H1 (cell line): Measurements from ENCODE around the gene GBF1.

Experiments
- CBX8 ChIP-seq: fragments of 300-800, 300-1000 bp; sonication (generic); IDR thresholded peaks from 2 replicates; pipeline ENCODE4 v1.7.1; 2016; ENCODE audit warnings: low read depth, low read length, borderline replicate concordance
- CEBPB ChIP-seq: IDR thresholded peaks from 2 replicates; pipeline ENCODE4 v1.6.1; 2012; ENCODE audit warnings: low read depth, low read length
- CREB1 ChIP-seq: IDR thresholded peaks from 2 replicates; pipeline ENCODE4 v1.6.1; 2012; ENCODE audit warnings: inconsistent platforms
- CTCF ChIP-seq, 3 experiments: IDR thresholded peaks; 1 replicate in 2 of 3; 2 replicates in 1 of 3; pipeline versions ENCODE4 v1.5.1 to v1.6.1; 2011; ENCODE audit warnings: low read length in 3 of 3, mild to moderate bottlenecking in 3 of 3, inconsistent platforms in 2 of 3, low read depth in 1 of 3, moderate library complexity in 1 of 3; ENCODE audit not compliant: insufficient read depth in 1 of 3; ENCODE audit errors: control extremely low read depth in 1 of 3
- POLR2A ChIP-seq, 2 experiments: IDR thresholded peaks; 1 replicate in 1 of 2; 2 replicates in 1 of 2; pipeline ENCODE4 v1.6.1; 2011; ENCODE audit warnings: low read depth in 2 of 2, low read length in 2 of 2, mild to moderate bottlenecking in 2 of 2; ENCODE audit errors: control extremely low read depth in 1 of 2
- POLR2AphosphoS5 ChIP-seq: IDR thresholded peaks from 2 replicates; pipeline ENCODE4 v1.6.1; 2011; ENCODE audit warnings: low read depth, low read length
- RAD21 ChIP-seq, 2 experiments: IDR thresholded peaks in 1 of 2; conservative IDR thresholded peaks in 1 of 2; 2 replicates each; pipeline ENCODE4 v1.6.1; 2011; ENCODE audit warnings: low read depth in 2 of 2, low read length in 2 of 2, improper control_type of control experiment in 1 of 2, inconsistent platforms in 1 of 2, mild to moderate bottlenecking in 1 of 2, moderate library complexity in 1 of 2
- SP4 ChIP-seq: IDR thresholded peaks from 2 replicates; pipeline ENCODE4 v1.6.1; 2012; ENCODE audit warnings: low read length, inconsistent platforms
- TBP ChIP-seq: IDR thresholded peaks from 2 replicates; pipeline ENCODE4 v1.6.1; 2011; ENCODE audit warnings: low read depth, low read length, improper control_type of control experiment
- ZNF274 ChIP-seq: IDR thresholded peaks from 2 replicates; pipeline ENCODE4 v1.7.0; 2012; ENCODE audit warnings: low read length, borderline replicate concordance; ENCODE audit errors: extremely low read depth

- TF ChIP-seq TBP (no peak), POLR2A (IDR thresholded peaks at IDR 0.05; ENCODE audit: control extremely low read depth in 1 of 2, low read depth in 2 of 2, low read length in 2 of 2) (no peak), CTCF (IDR thresholded peaks at IDR 0.05; ENCODE audit: control extremely low read depth in 1 of 3, insufficient read depth in 1 of 3, low read depth in 1 of 3, low read length in 3 of 3) (peak; percentile 46 to 66 (median 56)), POLR2AphosphoS5 (no peak), CBX8 (no peak), CEBPB (no peak), RAD21 (IDR thresholded peaks at IDR 0.05 in 1 of 2, conservative IDR thresholded peaks at IDR 0.05 in 1 of 2; ENCODE audit: low read depth in 2 of 2, low read length in 2 of 2) (peak; percentile 36 to 54; a peak in 3 of 4 replicates), SP4 (no peak), ZNF274 (no peak), CREB1 (no peak)
These were observed 14.4 kb upstream of the GBF1 start for GRCh38 chr10:102230861-102231356.
